ENCODE measurements around the gene FAM98B. TPM values are rescaled to one million over a fixed set of nuclear protein-coding genes. Genes with fewer than 3 reads are reported as not detected.
"Not testable (repeated sequence)": the region's sequence is repeated elsewhere in the genome, so short reads cannot be mapped to it uniquely, and the experiment has no call there.

FAM98B gene
- total and polyA plus RNA-seq, 10 donors: 5.7 to 32.3 (median 16.4) TPM

GRCh38 chr15:38425269-38425668 lies 28.7 kb upstream of the FAM98B start:
- no peak for TF ChIP-seq POLR2AphosphoS5 (IDR thresholded peaks at IDR 0.05)
- no peaks in the 10 kb centered on the region for H3K27me3 ChIP-seq (replicated peaks in 1 of 7)
- no peak for DNase-seq
- intact Hi-C loops (cut with DNase I; ENCODE audit: low total_unique reads): no loop called here
- H3K27ac ChIP-seq: no peak overlapping the region
- peaks cover 0 to 3% (median 0%) of the 10 kb centered on the region in 8 donors for H3K9me3 ChIP-seq
- no peaks in the 10 kb centered on the region for H3K36me3 ChIP-seq
- 79 to 89% (median 88%) methylated on average over 1 of the region's 1 CpG for WGBS, 5 donors
- H3K4me1 ChIP-seq: no peaks in the 10 kb centered on the region
- no peak overlapping the region for H3K4me3 ChIP-seq

- no peak overlapping the region for H3K4me3 ChIP-seq
- DNase-seq: no peak
- H3K9me3 ChIP-seq: peaks cover 0 to 3% (median 0%) of the 10 kb centered on the region in 8 donors
- TF ChIP-seq POLR2A (IDR thresholded peaks at IDR 0.05) (no peak), CTCF (IDR thresholded peaks at IDR 0.05 in 8 of 11, conservative IDR thresholded peaks at IDR 0.05 in 3 of 11) (no peak), POLR2AphosphoS5 (IDR thresholded peaks at IDR 0.05) (no peak)
- intact Hi-C loops (cut with DNase I; ENCODE audit: low total_unique reads): no loop called here
- H3K27me3 ChIP-seq (replicated peaks in 1 of 7): no peaks in the 10 kb centered on the region
- no peaks in the 10 kb centered on the region for H3K4me1 ChIP-seq
- no peak overlapping the region for H3K27ac ChIP-seq
- WGBS, 5 donors: 84 to 100% (median 96%) methylated on average over 1 of the region's 1 CpG
- no peaks in the 10 kb centered on the region for H3K36me3 ChIP-seq
These were observed 26.5 kb upstream of the FAM98B start for GRCh38 chr15:38427380-38427779.

- no peaks in the 10 kb centered on the region for H3K4me1 ChIP-seq
- no peak for TF ChIP-seq POLR2A (IDR thresholded peaks at IDR 0.05)
- no peak for TF ChIP-seq CTCF (IDR thresholded peaks at IDR 0.05 in 8 of 11, conservative IDR thresholded peaks at IDR 0.05 in 3 of 11)
- no peak for TF ChIP-seq POLR2AphosphoS5 (IDR thresholded peaks at IDR 0.05)
- no peak overlapping the region for H3K27ac ChIP-seq
- H3K4me3 ChIP-seq: no peak overlapping the region
- intact Hi-C loops (cut with DNase I; ENCODE audit: low total_unique reads): no loop called here
- 75 to 87% (median 86%) methylated on average over 3 of the region's 3 CpGs for WGBS, 5 donors
- peaks cover 0 to 3% (median 0%) of the 10 kb centered on the region in 8 donors for H3K9me3 ChIP-seq
- H3K27me3 ChIP-seq (replicated peaks in 1 of 7): no peaks in the 10 kb centered on the region
- DNase-seq: no peak
- no peaks in the 10 kb centered on the region for H3K36me3 ChIP-seq
These were observed 23.7 kb upstream of the FAM98B start for GRCh38 chr15:38430106-38430760.

GRCh38 chr15:38436993-38437392 lies 16.9 kb upstream of the FAM98B start:
- Histone ChIP-seq H3K27ac (no peak overlapping the region), H3K9me3 (peaks cover 0 to 11% (median 4%) of the 10 kb centered on the region in 8 donors), H3K27me3 (replicated peaks in 1 of 7) (peaks cover 0 to 13% (median 0%) of the 10 kb centered on the region in 7 donors), H3K4me3 (no peak overlapping the region), H3K36me3 (no peaks in the 10 kb centered on the region), H3K4me1 (peaks cover 0 to 10% (median 7%) of the 10 kb centered on the region in 6 donors)
- no peak for DNase-seq
- no peak for TF ChIP-seq POLR2A (IDR thresholded peaks at IDR 0.05)
- no peak for TF ChIP-seq POLR2AphosphoS5 (IDR thresholded peaks at IDR 0.05)
- no peak for TF ChIP-seq CTCF (IDR thresholded peaks at IDR 0.05 in 8 of 11, conservative IDR thresholded peaks at IDR 0.05 in 3 of 11)
- intact Hi-C loops (cut with DNase I; ENCODE audit: low total_unique reads): no loop called here
- WGBS, 5 donors: 0 to 43% (median 30%) methylated on average over 1 of the region's 1 CpG

- WGBS, 5 donors: 71 to 86% (median 83%) methylated on average over 4 of the region's 4 CpGs
- H3K4me3 ChIP-seq; intact Hi-C loops (cut with DNase I; ENCODE audit: low total_unique reads); DNase-seq; H3K27ac ChIP-seq; H3K4me1 ChIP-seq; H3K36me3 ChIP-seq: not testable (repeated sequence)
- Histone ChIP-seq H3K9me3 (peaks cover 0 to 11% (median 4%) of the 10 kb centered on the region in 8 donors), H3K27me3 (replicated peaks in 1 of 7) (peaks cover 0 to 13% (median 0%) of the 10 kb centered on the region in 7 donors)
These were observed 16.3 kb upstream of the FAM98B start for GRCh38 chr15:38437603-38438002.

Measured in spleen (tissue), 11 donors.